Measurements from ENCODE around the gene SLC4A7.
A peak's percentile ranks its signal among the peaks of the same experiment; 100 is the strongest.
"Not testable (repeated sequence)": the region's sequence is repeated elsewhere in the genome, so short reads cannot be mapped to it uniquely, and the experiment has no call there.

Gene SLC4A7

DNA sequence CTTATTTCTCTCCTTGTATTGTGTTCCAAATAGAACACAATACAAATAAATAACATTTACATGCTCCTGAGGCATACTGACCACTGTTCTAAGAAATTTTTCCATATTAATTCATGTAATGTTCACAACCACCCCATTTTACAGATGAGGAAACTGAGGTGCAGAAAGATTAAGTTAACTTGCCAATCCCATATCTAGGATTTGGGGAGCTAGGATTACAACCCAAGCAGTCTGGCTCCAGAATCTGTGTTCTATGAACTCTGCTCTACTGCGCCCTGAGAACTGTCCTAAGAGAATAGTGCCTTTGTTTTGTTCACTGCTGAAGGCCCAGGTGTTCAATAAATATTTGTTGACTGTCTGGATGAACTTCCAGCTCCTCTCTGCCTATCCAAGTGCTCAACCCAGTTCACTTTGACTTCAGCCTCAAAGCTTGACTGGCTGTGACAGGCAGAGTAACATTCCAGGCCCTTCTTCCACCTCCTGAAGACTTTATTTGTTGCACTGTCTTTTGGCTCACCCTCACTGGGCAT, 118.1 kb downstream of the SLC4A7 start:
- no peak for DNase-seq (ENCODE audit: low read depth in 1 of 2, low spot score in 1 of 2)

- DNase-seq (ENCODE audit: low read depth in 1 of 2, low spot score in 1 of 2): no peak
Observed at GRCh38 chr3:27360113-27361078, 123.8 kb downstream of the SLC4A7 start.

- no peak for DNase-seq (ENCODE audit: low read depth in 1 of 2, low spot score in 1 of 2)
Observed at GRCh38 chr3:27358372-27358771, 125.8 kb downstream of the SLC4A7 start.

- DNase-seq (ENCODE audit: low read depth in 1 of 2, low spot score in 1 of 2): peak; percentile 11 to 49
Observed at GRCh38 chr3:27357665-27358258, 126.4 kb downstream of the SLC4A7 start.

DNA sequence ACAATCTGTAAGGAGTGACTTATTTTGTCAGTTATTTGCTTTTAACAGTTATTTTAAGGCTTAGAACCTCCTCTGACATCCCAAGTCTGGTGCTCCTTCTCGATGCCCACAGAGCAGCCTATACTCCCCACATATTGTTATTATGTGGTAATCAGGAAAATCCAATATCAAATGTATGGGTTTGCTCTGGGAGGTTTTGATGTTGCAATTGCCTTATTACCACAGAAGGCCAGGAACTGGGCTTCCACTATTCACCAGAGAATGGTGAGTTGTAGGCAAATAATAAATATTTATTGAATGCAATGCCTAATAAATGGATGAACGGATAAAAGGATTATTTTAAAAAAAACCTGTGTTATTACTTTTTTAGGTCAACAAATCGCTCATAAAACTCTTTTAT, 127.2 kb downstream of the SLC4A7 start:
- DNase-seq (ENCODE audit: low read depth in 1 of 2, low spot score in 1 of 2): no peak

- no peak for DNase-seq (ENCODE audit: low read depth in 1 of 2, low spot score in 1 of 2)
Observed at GRCh38 chr3:27354588-27355203, 129.5 kb downstream of the SLC4A7 start.

DNA sequence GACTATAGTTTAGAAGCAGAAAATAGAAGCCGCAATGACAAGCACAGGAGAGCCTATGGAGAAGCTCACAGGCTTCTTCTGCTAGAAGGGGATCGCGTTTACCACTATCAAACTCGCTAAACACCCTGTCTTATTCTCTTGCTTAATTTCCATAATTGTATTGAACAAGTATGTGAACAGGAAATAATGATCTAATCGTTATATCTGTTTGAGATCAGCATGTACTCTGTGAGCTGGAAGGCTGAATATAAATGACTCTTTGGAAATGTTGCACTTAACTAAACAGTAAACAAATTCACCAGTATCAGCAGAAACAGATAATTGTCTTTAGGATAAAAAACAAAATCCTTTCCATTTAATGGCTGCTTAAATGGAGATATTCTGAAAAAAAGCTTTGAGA, 130.0 kb downstream of the SLC4A7 start:
- DNase-seq (ENCODE audit: low read depth in 1 of 2, low spot score in 1 of 2): no peak

DNA sequence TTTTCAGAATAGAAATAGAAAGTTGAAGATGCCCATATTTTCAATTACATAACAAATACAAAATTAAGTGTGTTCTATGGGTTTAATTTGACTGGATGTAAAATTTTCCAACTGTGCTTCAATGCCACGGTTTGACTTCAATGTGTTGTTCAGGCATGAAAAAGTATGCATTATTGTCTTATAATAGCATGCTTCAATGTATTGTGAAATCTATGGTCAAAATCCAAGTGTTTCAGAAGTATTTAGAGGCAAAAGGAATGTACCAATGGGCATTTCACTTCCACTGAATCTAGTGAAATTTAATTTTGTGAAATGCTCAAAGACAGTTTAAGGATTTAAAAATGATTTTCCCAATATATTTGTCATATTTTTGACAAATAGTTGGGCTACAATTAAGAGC, 131.0 kb downstream of the SLC4A7 start:
- no peak for DNase-seq (ENCODE audit: low read depth in 1 of 2, low spot score in 1 of 2)

DNA sequence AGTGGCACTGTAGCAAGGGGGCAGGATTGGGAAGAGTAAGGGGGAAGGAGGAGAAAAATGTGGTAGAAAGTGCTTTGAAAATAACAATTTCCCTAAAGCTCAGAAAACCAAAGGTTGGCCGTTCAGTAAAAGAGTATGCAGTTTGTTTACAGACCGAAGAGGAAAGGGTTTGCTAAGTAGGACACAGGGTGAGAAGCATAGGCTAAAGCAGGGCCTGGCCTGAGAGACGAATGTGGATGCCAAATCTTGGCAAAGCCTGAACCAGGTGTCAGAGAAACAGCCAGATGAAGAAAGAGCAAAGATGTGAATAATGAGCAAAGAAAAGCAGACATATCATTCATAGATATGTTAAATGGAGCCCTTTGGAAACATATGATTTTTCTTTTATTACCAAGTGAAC, 132.1 kb downstream of the SLC4A7 start:
- DNase-seq (ENCODE audit: low read depth in 1 of 2, low spot score in 1 of 2): no peak

DNA sequence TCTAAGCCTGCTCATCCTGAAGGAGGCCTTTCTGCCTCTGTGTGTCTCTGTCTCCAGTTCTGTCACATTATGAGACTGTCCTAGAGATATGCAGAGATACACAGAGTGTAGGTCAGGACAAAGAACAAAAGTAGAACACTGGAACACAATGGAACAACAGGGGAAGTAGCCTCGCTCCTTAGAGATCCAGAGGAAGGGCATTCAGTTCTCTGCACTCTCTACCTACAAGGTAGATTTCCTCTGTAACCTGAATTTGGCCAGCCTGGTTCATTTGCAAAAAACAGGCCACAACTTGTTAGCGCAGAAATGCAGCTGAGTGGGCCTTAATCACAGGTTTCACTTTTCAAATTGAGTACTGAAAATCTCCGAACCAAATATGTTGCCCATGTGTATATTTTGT, 134.4 kb downstream of the SLC4A7 start:
- DNase-seq (ENCODE audit: low read depth in 1 of 2, low spot score in 1 of 2): no peak

- DNase-seq (ENCODE audit: low read depth in 1 of 2, low spot score in 1 of 2): no peak
Observed at GRCh38 chr3:27345959-27346865, 138.0 kb downstream of the SLC4A7 start.

GRCh38 chr3:27345493-27345892, 138.7 kb downstream of the SLC4A7 start:
- no peak for DNase-seq (ENCODE audit: low read depth in 1 of 2, low spot score in 1 of 2)

DNA sequence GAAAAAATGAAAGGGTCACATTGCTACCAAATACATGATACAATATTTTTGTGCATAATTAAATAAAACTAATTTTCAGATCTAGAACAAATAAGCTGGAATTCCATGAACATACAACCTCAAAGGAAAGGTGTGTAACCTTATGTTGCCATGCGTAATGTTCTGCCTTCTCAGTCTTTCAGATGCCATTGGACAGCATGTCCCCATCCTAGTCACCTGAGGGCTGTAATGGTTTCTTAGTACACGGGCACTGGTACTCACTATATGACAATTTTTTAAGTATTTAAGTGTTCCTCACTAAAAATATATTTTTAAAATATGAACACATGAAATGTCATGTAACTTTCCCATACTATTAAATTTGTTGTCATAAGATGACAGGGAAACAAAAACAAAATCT, 139.1 kb downstream of the SLC4A7 start:
- DNase-seq (ENCODE audit: low read depth in 1 of 2, low spot score in 1 of 2): no peak

GRCh38 chr3:27344192-27344591, 140.0 kb downstream of the SLC4A7 start:
- DNase-seq (ENCODE audit: low read depth in 1 of 2, low spot score in 1 of 2): no peak

- DNase-seq (ENCODE audit: low read depth in 1 of 2, low spot score in 1 of 2): no peak
Observed at GRCh38 chr3:27342267-27342666, 141.9 kb downstream of the SLC4A7 start.

DNA sequence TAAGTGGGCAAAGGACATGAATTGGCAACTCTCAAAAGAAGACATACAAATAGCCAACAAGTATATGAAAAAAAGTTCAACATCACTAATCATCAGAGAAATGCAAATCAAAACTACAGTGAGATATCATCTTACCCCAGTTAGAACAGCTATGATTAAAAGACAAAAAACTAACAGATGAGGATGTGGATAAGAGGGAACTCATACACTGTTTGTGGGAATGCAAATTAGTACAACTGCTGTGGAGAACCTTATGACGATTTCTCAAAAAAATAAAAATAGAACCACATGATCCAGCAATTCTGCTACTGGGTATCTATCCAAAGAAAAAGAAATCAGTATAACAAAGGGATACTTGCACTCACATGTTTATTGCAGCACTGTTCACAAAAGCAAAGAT, 143.7 kb downstream of the SLC4A7 start:
- DNase-seq (ENCODE audit: low read depth in 1 of 2, low spot score in 1 of 2): no peak

DNA sequence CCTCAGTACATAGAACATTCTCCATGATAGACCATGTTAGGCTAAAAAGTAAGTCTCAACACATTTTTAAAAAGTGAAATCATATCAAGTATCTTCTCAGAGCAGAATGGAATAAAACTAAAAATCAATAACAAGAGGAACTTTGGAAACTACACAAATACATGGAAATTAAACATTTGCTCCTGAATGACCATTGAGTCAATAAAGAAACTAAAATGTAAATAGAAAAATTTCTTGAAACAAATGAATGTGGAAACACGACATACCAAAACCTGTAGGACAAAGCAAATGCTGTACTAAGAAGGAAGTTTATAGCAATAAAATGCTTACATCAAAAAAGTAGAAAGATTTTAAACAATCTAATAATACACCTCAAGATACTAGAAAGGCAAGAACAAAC, 148.6 kb downstream of the SLC4A7 start:
- DNase-seq (ENCODE audit: low read depth in 1 of 2, low spot score in 1 of 2): no peak

- DNase-seq (ENCODE audit: low read depth in 1 of 2, low spot score in 1 of 2): no peak
Observed at GRCh38 chr3:27333843-27334242, 150.3 kb downstream of the SLC4A7 start.

GRCh38 chr3:27328982-27329762, 155.0 kb downstream of the SLC4A7 start:
- not testable (repeated sequence) for DNase-seq (ENCODE audit: low read depth in 1 of 2, low spot score in 1 of 2)
